GM12872 (cell line): ENCODE data around the gene CYP8B1.

ENCODE experiments used
- CTCF ChIP-seq: IDR thresholded peaks from 3 replicates; pipeline ENCODE4 v1.5.1; 2011; ENCODE audit warnings: low read depth, mild to moderate bottlenecking, low read length, moderate library complexity; ENCODE audit not compliant: insufficient read depth

The CYP8B1 gene

GRCh38 chr3:42849017-42849416 is 26.7 kb downstream of the CYP8B1 start:
- no peak for TF ChIP-seq CTCF

GRCh38 chr3:42847731-42848130 is 27.9 kb downstream of the CYP8B1 start:
- no peak for TF ChIP-seq CTCF

GRCh38 chr3:42846685-42847522 is 28.8 kb downstream of the CYP8B1 start:
- TF ChIP-seq CTCF: no peak

GRCh38 chr3:42844815-42845214 is 30.9 kb downstream of the CYP8B1 start:
- TF ChIP-seq CTCF: no peak

GRCh38 chr3:42844412-42844713 is 31.3 kb downstream of the CYP8B1 start:
- TF ChIP-seq CTCF: no peak

GRCh38 chr3:42843713-42844411 is 31.8 kb downstream of the CYP8B1 start:
- TF ChIP-seq CTCF: no peak

- no peak for TF ChIP-seq CTCF
These were observed 34.3 kb downstream of the CYP8B1 start for GRCh38 chr3:42841332-42841731.
